Epidermal melanocyte (primary cell): Measurements from ENCODE around the gene LSP1.
A peak's percentile ranks its signal among the peaks of the same experiment; 100 is the strongest.

Experiments
- DNase-seq: peaks from one replicate; pipeline ENCODE4 v3.0.0; 2011; ENCODE audit warnings: low spot score; ENCODE audit not compliant: insufficient read length

The LSP1 gene

DNA sequence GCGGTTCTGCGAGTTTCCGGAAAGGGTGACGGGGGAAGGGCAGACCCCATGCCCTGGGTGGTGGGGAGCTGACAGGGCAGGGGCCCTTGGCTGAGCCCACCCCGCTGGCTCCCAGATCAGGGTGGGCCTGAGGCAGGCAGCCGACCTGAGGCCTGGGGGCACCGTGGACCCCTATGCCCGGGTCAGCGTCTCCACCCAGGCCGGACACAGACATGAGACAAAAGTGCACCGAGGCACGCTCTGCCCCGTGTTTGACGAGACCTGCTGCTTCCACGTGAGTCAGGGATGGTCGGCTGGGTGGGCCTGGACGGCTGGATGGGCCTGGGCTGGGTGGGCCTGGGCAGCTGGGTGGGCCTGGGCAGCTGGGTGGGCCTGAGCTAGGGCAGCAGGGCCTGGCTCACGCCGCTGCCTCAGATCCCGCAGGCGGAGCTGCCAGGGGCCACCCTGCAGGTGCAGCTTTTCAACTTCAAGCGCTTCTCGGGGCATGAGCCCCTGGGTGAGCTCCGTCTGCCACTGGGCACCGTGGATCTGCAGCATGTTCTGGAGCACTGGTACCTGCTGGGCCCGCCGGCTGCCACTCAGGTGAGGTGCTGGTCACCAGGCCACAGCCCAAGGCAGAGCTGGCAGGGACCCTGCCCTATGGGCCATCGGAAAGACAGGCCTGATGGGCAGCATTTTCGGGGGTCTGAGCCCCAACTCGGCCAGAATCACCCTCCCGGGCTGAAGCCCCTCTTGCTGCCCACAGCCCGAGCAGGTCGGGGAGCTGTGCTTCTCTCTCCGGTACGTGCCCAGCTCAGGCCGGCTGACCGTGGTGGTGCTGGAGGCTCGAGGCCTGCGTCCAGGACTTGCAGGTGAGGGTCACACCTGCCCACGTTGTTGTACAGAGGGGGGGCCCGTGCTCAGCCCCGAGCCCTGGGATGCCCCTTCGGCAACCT, 16.6 kb upstream of the LSP1 start:
- DNase-seq: no peak

DNA sequence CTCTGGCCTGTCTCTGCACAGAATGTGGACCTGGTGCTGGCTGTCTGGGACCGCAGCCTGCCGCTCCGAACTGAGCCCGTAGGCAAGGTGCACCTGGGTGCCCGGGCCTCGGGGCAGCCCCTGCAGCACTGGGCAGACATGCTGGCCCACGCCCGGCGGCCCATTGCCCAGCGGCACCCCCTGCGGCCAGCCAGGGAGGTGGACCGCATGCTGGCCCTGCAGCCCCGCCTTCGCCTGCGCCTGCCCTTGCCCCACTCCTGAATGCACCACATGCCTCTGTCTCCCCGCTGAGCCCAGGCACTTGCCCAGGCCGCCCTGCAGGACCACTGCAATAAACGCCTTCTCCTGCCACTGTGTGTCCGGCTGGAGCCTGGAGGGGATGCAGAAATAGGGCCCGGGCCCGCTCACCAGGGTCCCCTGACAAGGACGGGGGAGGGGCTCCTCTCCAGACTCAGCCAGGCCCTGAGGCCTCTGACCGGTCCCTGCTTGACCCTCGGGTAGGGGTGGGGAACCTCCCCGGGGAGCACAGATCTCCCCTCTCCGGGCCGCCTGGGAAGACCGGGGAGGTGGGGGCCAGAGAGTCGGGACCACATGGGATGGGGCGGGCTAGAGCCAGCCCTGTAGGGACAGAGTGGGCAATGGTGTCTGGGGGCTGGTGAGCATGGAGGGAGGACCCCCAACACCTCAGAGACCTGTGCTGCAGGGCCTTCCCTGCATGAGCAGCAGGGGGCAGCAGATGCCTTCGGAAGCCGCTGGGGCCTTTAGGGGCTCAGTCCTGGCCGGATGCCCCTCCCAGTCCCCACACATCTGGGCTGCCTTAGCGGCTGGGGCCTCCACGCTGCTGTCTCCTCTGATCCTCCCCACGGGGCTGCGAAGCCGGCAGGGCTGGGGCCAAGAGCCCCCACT, 15.5 kb upstream of the LSP1 start:
- DNase-seq: peak; percentile 83

DNA sequence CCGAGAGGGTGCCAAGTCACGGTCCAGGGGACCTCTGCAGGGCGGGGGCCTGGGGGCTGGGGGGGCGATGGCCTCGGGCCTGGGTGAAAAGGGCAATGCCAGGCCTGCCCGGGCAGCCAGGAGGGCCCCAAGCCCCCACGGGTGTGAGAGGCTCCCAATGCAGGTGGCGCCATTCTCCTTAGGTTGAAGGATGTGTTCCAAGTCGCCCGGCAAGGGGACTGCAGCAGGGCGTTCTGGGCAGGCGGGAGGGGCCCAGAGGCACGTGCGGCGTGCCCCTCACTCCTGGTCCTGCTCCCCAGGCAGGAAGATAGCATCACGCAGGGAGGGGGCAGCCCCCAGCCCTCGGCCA, 14.8 kb upstream of the LSP1 start:
- DNase-seq: no peak

DNA sequence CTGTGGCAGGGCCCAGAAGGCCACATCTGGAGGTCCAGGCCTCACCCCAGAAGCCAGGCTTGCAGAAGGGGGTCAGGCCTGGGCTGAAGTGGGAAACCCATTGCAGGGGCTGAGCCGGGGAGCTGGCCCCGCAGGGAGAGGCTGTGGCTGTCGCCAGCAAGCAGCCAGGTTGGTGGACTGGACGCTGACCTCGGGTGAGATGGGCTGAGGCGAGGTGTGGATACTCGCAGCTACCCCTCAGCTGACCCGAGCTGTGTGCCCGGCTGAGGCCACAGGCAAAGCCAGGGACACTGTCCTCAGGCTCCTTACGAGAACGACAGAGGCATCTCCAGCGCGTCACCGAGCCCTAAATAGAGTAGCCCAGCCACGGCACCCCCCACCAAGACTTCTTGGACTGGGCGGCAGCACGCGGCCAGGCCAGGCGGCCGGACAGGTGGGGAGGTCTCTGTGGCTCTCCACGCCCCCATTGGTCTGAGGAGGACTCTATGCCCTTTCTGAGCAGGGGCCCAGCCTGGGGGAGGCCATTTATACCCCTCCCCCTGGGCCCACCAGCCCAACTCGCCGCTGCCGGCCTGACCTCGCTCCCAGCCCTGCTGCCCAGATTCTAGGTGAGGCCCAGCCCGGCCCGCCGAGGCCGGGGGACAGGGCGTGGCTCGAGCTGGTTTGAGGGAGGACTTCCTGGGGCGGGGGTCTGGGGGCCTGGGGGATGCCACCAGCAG, 14.3 kb upstream of the LSP1 start, which contains the start of gene TNNI2:
Gene TNNI2 (plus strand): TSS at position 556 of the 719 bp plus-strand sequence. CDS start 716 bp downstream, outside the sequence.
- DNase-seq: no peak

DNA sequence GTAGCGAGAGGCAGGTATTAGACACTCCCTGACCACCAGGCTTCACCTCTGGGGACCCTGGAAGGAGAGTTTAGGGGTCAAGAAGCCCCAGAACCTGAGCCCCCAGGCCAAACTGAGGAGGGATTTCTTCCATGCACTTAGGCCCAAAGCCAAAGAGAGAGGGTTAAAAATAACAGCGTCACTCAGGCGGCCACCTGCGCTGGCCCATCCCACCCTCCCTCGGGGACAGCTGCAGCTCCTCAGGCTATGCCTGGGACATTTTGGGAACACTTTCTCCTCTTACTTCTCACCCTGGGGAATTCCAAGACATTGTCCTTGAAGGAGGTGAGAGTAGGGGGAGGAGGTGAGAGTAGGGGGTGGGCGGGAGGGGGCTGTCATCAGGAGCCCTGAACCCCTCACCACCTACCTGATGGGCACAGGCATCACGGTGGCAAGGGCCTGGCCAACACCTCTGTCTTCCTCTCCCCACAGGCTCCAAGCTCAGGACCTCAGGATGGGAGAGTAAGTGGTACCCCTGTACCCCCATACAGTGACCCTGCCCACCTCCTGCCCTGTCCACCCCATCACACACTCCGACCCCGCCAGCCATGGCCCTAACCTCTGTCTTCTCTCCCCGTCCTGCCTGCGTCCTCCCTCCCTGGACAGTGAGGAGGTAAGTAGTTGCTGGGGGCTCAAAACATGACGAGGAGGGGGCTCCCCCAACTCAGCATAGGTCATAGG, 13.5 kb upstream of the LSP1 start:
- DNase-seq: no peak

DNA sequence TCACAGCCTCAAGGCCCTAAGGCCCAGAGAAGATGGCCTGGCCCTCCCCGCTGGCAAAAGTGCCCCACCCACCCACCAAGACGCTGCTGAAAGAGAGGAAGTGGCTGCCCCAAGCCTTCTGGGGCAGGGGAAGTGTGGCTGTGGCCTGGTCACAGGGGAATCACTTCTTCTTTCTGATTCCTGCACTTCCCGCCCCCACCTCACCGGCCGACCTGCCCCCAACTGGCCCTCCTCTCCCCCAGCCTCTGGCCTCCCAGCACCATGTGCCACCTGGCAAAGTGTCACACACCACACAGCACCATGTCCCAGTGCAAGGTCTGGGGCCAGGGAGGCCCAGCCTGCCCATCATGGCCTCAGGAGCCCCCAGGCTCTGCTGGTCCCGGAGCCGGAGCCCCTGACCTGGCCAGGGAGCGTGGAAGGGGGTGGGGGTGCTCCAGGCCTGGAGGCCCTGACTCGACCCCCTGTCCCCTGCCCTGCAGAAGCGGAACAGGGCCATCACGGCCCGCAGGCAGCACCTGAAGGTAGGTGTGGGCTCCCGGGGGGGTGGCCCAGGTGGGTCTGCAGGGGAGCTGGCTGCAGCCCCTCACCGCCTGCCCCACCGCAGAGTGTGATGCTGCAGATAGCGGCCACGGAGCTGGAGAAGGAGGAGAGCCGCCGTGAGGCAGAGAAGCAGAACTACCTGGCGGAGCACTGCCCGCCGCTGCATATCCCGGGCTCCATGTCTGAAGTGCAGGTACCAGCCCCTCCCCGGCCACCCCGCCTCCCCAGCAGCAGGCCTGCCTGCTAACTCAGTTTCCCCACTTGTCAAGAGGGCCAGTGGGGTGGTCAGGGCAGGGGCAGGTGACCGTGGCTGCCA, 12.7 kb upstream of the LSP1 start:
- DNase-seq: no peak

DNA sequence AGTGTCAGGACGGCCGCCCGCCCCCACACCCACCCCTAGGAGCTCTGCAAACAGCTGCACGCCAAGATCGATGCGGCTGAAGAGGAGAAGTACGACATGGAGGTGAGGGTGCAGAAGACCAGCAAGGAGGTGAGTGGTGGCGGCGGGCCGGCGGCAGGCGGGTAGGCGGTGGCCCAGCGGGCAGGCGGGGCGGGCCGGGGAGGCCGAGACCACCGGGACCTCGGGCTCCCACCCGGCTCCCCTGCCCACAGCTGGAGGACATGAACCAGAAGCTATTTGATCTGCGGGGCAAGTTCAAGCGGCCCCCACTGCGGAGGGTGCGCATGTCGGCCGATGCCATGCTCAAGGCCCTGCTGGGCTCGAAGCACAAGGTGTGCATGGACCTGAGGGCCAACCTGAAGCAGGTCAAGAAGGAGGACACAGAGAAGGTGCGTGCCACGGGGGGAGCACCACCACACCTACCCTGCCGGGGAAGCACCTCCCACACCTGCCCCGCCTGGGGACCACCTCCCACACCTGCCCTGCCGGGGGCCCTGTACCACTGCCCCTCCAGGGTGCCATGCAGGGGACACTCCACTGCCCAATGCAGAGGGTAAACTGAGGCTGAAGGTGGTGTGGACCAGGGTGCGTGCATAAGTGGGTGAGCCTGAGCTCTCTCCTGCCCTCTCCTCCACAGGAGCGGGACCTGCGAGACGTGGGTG, 12.0 kb upstream of the LSP1 start:
- DNase-seq: no peak

DNA sequence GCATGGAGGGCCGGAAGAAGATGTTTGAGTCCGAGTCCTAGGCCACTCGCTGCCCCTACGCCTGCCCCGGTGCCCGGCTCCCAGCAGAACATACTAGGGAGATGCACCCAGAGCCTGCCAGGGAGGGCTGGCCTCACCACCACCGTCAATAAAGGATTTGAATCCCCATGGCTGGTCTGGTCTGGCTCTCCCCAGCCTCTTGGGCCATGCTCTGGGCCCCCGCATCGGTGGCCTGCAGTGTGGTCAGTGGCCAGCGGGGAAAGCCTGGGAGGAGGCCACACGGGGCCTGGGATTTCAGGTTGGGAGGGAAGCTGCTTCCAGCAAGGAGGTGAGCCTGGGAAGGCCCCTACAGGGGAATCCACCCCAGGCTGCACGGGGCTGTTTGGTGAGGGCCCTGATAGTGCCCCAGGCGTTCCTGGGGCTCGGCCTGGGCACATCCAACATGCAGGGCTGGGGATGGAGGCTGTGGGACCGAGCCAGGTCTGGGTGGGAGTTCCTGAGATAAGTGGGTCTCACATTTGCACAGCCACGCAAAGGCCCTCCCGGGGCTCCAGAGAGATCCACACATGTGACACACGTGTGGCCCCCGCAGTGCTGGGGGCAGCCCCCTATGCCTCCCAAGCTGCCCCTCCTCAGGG, 11.3 kb upstream of the LSP1 start:
- no peak for DNase-seq

DNA sequence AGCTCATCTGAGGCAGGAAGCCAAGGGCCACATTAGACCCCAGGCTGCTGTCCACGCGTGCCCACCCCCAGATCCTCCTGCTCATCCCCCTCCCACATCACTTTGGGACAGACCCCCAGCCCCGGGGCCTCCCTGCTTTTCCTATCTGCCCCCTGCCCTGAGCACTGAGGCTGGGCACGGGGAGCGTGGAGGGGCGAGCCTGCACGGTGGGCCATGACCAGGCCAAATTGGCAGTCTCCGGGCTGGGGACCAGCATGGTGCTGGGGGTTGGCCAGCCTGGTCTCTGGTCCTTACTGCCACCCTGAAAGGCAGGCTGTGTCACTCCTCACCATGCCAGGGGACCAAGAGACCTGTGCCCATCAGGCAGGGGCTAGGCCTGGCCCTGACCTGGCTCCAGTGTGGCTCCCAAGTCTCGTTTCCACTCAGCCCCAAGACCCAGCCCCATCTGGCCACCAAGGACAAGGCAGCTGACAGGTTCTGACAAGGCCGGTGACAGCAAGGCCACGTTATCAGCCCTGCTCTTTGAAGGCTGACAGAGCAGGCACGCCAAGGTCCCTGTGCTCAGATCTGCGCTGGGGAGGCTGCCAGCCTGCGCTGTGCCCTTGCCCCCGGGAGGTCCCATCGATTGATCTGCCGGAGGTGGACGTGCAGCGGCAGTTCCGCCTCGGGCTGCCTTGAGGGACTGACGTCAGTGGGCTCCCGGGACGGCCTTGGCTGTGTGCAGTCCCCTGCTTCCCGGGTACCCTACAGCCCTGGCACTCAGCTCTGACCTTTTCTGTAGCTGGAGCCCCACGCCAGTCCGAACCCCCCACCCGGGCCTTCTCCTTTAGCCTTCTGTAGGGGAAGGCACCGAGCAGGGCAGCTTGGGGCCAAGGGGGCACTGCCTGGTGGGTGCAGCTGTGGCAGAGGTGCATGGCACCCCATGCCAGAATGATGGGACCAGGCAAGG, 10.5 kb upstream of the LSP1 start:
- no peak for DNase-seq

DNA sequence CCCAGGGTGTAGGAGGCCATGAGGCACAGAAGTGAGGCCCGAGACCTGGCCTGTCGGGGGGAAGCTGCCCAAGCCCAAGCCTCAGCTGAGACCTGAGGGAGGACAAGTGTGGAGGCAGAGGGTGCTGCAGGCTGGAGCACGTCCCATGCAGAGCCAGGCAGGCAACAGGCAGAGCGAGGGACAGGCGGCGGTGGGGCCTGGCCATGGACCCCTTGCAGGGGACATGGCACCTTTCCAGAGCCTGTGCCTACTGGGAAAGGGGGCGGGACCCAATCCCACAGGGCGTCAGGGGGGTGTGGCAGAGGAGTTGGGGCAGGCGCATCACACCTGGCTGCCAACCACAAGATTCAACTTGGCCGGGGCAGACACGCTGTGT, 9.8 kb upstream of the LSP1 start:
- DNase-seq: no peak

DNA sequence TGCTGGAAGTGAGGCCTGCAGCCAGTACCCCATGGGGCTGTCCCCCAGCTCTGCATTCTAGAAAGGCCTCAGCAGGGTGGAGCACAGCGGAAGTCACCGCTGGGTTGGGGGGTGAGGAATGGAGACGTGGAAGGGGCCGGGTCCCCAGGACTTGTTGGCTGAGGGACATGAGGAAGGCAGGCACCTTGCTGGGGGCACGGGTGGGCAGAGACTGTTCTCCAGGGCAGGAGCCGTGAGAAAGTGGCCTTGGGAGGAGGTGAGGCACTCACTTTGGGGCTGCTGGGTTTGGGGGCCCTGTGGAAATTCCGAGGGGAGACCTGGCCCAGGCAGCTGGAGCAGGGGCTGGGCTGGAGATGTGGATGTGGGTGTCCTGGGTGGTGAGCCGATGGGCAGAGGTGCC, 9.1 kb upstream of the LSP1 start:
- no peak for DNase-seq

DNA sequence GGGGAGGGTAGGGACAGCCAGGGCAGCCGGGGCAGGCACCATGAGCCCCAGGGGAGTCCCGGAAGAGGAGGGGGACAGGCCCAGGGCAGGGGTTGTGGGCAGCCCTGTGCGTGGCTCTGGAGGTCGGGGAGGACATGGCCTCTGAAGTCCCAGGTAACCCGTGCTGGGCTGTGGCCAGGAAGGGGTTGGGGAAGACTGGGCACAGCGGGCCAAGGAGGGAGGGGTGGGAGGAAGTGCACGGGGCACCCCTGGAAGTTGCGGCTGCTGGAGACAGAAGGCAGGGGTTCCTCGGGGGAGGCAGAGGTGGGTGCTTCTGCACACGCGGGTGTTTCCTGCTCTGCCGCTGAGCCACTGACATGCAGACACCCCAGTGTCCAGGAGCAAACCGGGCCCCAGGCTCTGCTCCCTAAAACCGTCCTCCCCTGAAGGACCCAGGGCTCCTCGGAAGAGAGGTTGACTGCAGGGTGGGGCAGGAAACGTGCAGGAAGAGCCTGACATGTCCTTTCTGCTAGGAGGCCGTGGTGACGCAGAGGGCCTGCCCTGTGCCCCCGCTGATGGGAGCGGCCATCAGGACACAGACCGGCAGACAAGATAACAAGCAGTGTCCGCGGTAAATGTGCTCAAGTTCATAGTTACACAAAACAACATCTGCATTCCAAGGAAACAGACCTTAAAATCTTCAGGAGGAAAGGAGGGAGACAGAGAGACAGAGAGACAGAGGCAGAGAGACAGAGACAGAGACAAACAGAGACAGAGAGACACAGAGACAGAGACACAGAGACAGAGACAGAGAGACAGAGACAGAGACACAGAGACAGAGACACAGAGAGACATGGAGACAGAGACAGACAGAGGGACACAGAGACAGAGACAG, 8.4 kb upstream of the LSP1 start:
- no peak for DNase-seq

DNA sequence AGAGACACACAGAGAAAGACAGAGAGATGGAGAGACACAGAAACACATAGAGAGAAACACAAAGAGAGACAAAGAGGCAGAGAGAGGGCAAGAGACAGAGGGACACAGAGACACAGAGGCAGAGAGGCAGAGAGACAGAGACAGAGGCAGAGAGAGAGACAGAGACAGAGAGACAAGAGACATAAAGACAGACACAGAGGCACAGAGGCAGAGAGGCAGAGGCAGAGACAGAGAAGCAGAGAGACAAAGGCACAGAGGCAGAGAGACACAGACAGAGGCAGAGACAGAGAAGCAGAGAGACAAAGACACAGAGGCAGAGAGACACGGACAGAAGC, 7.8 kb upstream of the LSP1 start:
- no peak for DNase-seq

DNA sequence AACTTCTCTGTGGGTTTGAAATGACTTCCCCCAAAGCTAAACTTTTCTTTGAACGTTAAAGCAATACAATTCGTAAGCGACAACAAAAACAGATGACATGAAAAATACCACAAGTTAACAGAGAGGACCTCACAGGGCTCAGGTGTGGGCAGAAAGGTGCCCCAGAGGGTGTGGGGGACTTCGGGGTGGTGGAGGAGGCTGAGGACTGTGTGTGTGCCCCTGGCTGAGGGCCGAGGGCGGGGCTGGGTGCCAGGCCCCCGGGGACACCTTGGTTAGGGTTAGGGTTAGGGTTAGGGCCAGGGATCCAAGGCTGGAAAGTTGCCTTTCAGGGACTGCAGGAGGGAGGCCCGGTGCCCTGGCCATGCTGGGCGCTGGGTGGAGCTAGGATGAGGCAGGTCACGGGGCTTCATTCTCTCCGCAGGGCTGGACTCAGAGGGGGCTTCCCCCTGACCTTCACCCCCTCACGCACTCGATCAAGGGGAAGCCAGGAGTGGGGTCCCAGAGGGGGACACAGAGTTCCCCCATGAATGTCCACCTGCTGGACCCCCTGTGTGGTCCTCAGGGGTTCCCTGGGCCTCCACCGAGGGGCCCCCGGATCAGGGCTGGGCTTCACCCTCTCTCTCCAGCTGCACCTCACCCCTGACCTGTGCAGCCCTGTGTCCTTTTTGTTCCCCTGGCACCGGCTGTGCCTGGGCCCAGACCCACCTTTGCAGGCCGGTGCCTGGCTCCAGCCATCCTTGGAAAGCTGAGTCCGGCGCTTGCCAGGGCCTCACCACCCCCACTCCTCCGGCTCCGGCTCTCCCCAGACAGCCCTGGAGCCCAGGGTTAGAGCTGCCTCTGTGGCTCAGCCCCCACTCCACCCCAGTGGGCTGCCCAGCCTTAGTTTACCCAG, 7.1 kb upstream of the LSP1 start:
- DNase-seq: no peak

DNA sequence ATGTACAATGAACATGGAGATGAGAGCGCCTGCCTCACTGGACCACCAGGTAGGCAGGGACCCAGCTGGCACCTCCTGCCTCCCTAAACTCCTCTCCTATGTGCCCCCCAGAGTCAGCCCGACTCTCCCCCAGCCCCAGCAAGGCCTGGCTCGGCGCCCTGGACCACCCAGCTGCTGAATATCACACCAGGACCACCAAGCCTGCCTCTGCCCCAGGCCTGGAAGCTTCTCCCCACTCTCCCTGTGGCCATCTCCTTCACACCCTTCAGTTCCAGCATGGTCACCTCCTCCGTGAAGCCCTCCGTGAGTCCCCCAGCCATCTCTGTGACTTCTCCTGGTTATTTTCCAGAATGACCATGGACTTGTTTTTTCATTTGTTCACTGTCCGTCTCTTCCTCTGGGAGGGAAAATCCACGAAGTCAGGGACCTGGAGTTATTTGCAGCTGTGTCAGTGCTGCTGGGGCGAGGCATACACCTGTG, 6.4 kb upstream of the LSP1 start:
- DNase-seq: no peak
